ENCODE results near the gene USP24. TPM values are rescaled to one million over a fixed set of nuclear protein-coding genes. Genes with fewer than 3 reads are reported as not detected.

Gene USP24
- total RNA-seq, 1 donor from 2014 or later, result 45.9 TPM

- H3K9ac ChIP-seq (ENCODE audit: low read depth in 1 of 3, low read length in 3 of 3), result no peak overlapping the region
- H3K4me1 ChIP-seq (ENCODE audit: control insufficient read depth in 3 of 3, insufficient read depth in 3 of 3, low read length in 3 of 3), result no peaks in the 10 kb centered on the region
- no peak overlapping the region for H3K4me3 ChIP-seq (ENCODE audit: low read length in 3 of 3)
- peaks cover 54 to 73% (median 68%) of the 10 kb centered on the region in 3 donors for H3K36me3 ChIP-seq (ENCODE audit: control insufficient read depth in 3 of 3, insufficient read depth in 3 of 3, low read length in 3 of 3)
- no peak overlapping the region for H3K27ac ChIP-seq (ENCODE audit: low read depth, low read length)
- no peaks in the 10 kb centered on the region for H3K9me3 ChIP-seq (ENCODE audit: control insufficient read depth in 3 of 3, low read length in 3 of 3)
- no peaks in the 10 kb centered on the region for H3K27me3 ChIP-seq (ENCODE audit: control insufficient read depth in 3 of 3, insufficient read depth in 3 of 3, low read length in 3 of 3)
Measured at GRCh38 chr1:55138823-55139222, 76.3 kb downstream of the USP24 start.

DNA sequence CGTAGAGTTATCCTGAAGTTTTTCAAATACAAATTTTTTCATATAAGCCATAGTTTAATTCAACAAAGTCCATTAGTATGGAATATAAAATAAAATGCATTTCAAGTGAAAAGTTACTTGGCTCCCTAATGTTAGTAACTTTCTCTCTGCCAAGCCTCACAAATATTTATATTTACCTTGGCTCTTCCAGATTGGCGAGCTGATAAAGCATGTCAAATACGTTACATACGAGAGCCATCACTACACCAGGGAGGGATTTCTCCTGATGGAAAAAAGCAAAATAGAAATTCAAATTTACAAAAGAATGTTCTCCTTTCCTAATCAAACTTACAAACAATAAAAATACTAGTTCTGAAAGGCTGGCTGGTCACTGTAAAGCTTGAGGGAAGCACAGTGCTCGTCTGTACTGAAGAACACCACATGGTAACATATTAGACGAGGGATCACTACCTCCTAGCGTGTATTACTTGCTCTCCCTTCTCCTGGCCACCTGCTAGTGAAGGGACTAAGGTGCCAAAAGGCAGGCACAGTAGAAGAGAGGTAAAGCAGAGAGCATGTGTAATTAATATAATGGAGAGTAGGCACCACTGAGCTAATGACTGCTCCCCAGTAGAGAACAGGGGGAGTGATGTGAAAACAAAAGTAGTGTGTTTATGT is 80.9 kb downstream of the USP24 start:
- no peaks in the 10 kb centered on the region for H3K9me3 ChIP-seq (ENCODE audit: control insufficient read depth in 3 of 3, low read length in 3 of 3)
- no peaks in the 10 kb centered on the region for H3K27me3 ChIP-seq (ENCODE audit: control insufficient read depth in 3 of 3, insufficient read depth in 3 of 3, low read length in 3 of 3)
- H3K9ac ChIP-seq (ENCODE audit: low read depth in 1 of 3, low read length in 3 of 3), result no peak overlapping the region
- no peak overlapping the region for H3K4me3 ChIP-seq (ENCODE audit: low read length in 3 of 3)
- H3K36me3 ChIP-seq (ENCODE audit: control insufficient read depth in 3 of 3, insufficient read depth in 3 of 3, low read length in 3 of 3), result peaks cover 64 to 89% (median 86%) of the 10 kb centered on the region in 3 donors
- H3K27ac ChIP-seq (ENCODE audit: low read depth, low read length), result no peak overlapping the region
- no peaks in the 10 kb centered on the region for H3K4me1 ChIP-seq (ENCODE audit: control insufficient read depth in 3 of 3, insufficient read depth in 3 of 3, low read length in 3 of 3)

- no peaks in the 10 kb centered on the region for H3K4me1 ChIP-seq (ENCODE audit: control insufficient read depth in 3 of 3, insufficient read depth in 3 of 3, low read length in 3 of 3)
- no peaks in the 10 kb centered on the region for H3K9me3 ChIP-seq (ENCODE audit: control insufficient read depth in 3 of 3, low read length in 3 of 3)
- H3K4me3 ChIP-seq (ENCODE audit: low read length in 3 of 3), result no peak overlapping the region
- no peaks in the 10 kb centered on the region for H3K27me3 ChIP-seq (ENCODE audit: control insufficient read depth in 3 of 3, insufficient read depth in 3 of 3, low read length in 3 of 3)
- H3K9ac ChIP-seq (ENCODE audit: low read depth in 1 of 3, low read length in 3 of 3), result no peak overlapping the region
- H3K27ac ChIP-seq (ENCODE audit: low read depth, low read length), result no peak overlapping the region
- peaks cover 64 to 80% (median 80%) of the 10 kb centered on the region in 3 donors for H3K36me3 ChIP-seq (ENCODE audit: control insufficient read depth in 3 of 3, insufficient read depth in 3 of 3, low read length in 3 of 3)
Measured at GRCh38 chr1:55131801-55132200, 83.4 kb downstream of the USP24 start.

- Histone ChIP-seq H3K9me3 (ENCODE audit: control insufficient read depth in 3 of 3, low read length in 3 of 3) (no peaks in the 10 kb centered on the region), H3K27me3 (ENCODE audit: control insufficient read depth in 3 of 3, insufficient read depth in 3 of 3, low read length in 3 of 3) (no peaks in the 10 kb centered on the region), H3K4me3 (ENCODE audit: low read length in 3 of 3) (no peak overlapping the region), H3K4me1 (ENCODE audit: control insufficient read depth in 3 of 3, insufficient read depth in 3 of 3, low read length in 3 of 3) (no peaks in the 10 kb centered on the region), H3K27ac (ENCODE audit: low read depth, low read length) (no peak overlapping the region), H3K9ac (ENCODE audit: low read depth in 1 of 3, low read length in 3 of 3) (no peak overlapping the region), H3K36me3 (ENCODE audit: control insufficient read depth in 3 of 3, insufficient read depth in 3 of 3, low read length in 3 of 3) (peaks cover 62 to 80% (median 80%) of the 10 kb centered on the region in 3 donors)
Measured at GRCh38 chr1:55131218-55131617, 83.9 kb downstream of the USP24 start.

DNA sequence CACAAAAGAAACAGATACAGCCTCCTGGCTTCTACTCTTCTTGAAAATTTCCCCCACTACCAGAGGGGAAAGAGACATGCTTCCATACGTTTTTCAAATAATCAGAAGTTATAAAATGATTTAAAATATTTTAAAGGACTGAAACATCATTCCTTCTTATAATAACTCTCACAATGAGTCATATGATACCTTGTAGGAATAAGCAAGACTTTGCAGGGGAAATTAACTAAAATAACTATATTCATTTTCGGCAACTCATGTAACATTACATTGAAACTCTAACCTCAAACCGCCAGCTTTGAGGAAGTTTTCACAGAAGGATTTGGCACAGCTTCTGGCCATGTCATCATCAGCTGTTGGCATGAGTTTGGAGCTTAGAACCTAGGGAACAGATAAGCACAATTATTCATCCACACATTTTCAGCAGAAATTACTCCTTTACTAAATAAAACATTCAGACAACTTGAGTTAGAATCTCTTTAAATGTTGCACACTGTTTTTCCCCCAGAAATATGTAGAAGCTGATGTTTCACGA is 85.9 kb downstream of the USP24 start:
- Histone ChIP-seq H3K9ac (ENCODE audit: low read depth in 1 of 3, low read length in 3 of 3) (no peak overlapping the region), H3K27ac (ENCODE audit: low read depth, low read length) (no peak overlapping the region), H3K9me3 (ENCODE audit: control insufficient read depth in 3 of 3, low read length in 3 of 3) (no peaks in the 10 kb centered on the region), H3K4me1 (ENCODE audit: control insufficient read depth in 3 of 3, insufficient read depth in 3 of 3, low read length in 3 of 3) (no peaks in the 10 kb centered on the region), H3K36me3 (ENCODE audit: control insufficient read depth in 3 of 3, insufficient read depth in 3 of 3, low read length in 3 of 3) (peaks cover 65 to 86% (median 81%) of the 10 kb centered on the region in 3 donors), H3K27me3 (ENCODE audit: control insufficient read depth in 3 of 3, insufficient read depth in 3 of 3, low read length in 3 of 3) (no peaks in the 10 kb centered on the region), H3K4me3 (ENCODE audit: low read length in 3 of 3) (no peak overlapping the region)

DNA sequence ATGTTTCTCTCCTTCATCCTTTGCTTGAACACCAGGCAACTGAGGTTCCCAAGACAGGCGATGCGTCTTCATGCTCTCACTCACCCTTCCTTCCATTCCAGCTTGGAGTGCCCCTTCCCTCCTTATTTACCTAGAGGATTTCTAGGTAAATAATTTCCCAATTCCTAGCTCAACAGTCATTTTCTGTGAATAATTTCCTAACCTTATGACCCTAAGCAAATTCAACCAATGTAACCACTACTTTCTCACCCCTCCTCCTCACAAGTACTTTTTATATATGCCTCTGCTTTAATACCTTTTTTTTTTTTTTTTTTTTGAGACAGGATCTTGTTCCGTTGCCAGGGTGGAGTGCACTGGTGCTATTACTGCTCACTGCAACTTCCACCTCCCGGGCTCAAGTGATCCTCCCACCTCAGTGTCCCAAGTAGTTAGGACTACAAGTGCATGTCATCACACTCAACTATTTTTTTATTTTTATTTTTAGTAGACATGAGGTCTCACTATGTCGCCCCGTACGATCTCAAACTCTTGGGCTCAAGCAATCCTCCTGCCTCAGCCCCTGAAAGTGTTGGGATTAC is 86.7 kb downstream of the USP24 start:
- Histone ChIP-seq H3K36me3 (ENCODE audit: control insufficient read depth in 3 of 3, insufficient read depth in 3 of 3, low read length in 3 of 3) (peaks cover 65 to 87% (median 81%) of the 10 kb centered on the region in 3 donors), H3K27ac (ENCODE audit: low read depth, low read length) (no peak overlapping the region)

GRCh38 chr1:55127827-55128343 is 87.3 kb downstream of the USP24 start:
- Histone ChIP-seq H3K27me3 (ENCODE audit: control insufficient read depth in 3 of 3, insufficient read depth in 3 of 3, low read length in 3 of 3) (no peaks in the 10 kb centered on the region), H3K4me1 (ENCODE audit: control insufficient read depth in 3 of 3, insufficient read depth in 3 of 3, low read length in 3 of 3) (no peaks in the 10 kb centered on the region), H3K4me3 (ENCODE audit: low read length in 3 of 3) (no peak overlapping the region), H3K9ac (ENCODE audit: low read depth in 1 of 3, low read length in 3 of 3) (no peak overlapping the region), H3K9me3 (ENCODE audit: control insufficient read depth in 3 of 3, low read length in 3 of 3) (no peaks in the 10 kb centered on the region), H3K27ac (ENCODE audit: low read depth, low read length) (no peak overlapping the region), H3K36me3 (ENCODE audit: control insufficient read depth in 3 of 3, insufficient read depth in 3 of 3, low read length in 3 of 3) (peaks cover 65 to 90% (median 82%) of the 10 kb centered on the region in 3 donors)

More for the DNA sequence above, 86.7 kb downstream of the USP24 start:
- no peaks in the 10 kb centered on the region for H3K27me3 ChIP-seq (ENCODE audit: control insufficient read depth in 3 of 3, insufficient read depth in 3 of 3, low read length in 3 of 3)
- no peaks in the 10 kb centered on the region for H3K9me3 ChIP-seq (ENCODE audit: control insufficient read depth in 3 of 3, low read length in 3 of 3)
- H3K4me3 ChIP-seq (ENCODE audit: low read length in 3 of 3), result no peak overlapping the region
- H3K9ac ChIP-seq (ENCODE audit: low read depth in 1 of 3, low read length in 3 of 3), result no peak overlapping the region
- no peaks in the 10 kb centered on the region for H3K4me1 ChIP-seq (ENCODE audit: control insufficient read depth in 3 of 3, insufficient read depth in 3 of 3, low read length in 3 of 3)

DNA sequence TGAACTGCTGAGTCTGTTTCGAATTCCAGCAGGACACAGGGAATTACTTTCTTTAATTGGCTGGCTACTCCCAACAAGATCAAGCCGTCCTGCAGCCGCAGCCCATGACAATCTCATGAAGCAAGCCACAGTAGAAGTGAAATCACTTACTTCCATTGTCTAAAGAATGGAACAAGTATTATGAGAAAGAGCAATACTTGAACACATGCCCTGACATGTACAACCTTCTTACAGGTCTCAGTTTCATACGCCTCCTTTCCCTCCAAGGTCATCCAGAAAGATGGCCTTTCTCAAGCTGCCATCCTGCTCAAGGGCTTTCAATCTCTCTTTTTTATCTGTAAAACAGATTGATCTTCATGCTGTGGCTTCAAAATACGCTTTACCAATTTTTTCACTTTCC is 90.7 kb downstream of the USP24 start:
- Histone ChIP-seq H3K9me3 (ENCODE audit: control insufficient read depth in 3 of 3, low read length in 3 of 3) (no peaks in the 10 kb centered on the region), H3K27me3 (ENCODE audit: control insufficient read depth in 3 of 3, insufficient read depth in 3 of 3, low read length in 3 of 3) (no peaks in the 10 kb centered on the region), H3K36me3 (ENCODE audit: control insufficient read depth in 3 of 3, insufficient read depth in 3 of 3, low read length in 3 of 3) (peaks cover 58 to 90% (median 86%) of the 10 kb centered on the region in 3 donors), H3K4me3 (ENCODE audit: low read length in 3 of 3) (no peak overlapping the region), H3K27ac (ENCODE audit: low read depth, low read length) (no peak overlapping the region), H3K4me1 (ENCODE audit: control insufficient read depth in 3 of 3, insufficient read depth in 3 of 3, low read length in 3 of 3) (no peaks in the 10 kb centered on the region), H3K9ac (ENCODE audit: low read depth in 1 of 3, low read length in 3 of 3) (no peak overlapping the region)

DNA sequence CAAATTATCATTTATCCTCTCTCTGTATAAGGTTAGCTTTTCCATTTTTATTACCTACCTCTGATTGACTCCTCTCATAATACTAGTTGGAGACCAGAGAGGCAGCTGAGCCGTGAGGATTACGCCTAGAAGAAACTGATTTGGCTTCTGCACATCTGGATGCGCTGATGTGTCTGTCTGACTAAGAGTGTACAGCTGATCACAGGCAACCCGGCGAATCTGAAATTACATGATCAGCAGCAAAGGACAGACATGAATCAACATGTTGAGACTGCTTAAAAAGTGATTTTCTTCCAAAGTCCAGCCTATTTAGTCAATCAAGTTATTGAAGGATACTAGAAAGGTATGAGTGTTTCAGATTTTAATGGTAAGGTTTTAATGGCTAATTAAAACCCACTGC is 94.6 kb downstream of the USP24 start:
- no peak overlapping the region for H3K27ac ChIP-seq (ENCODE audit: low read depth, low read length)
- H3K4me1 ChIP-seq (ENCODE audit: control insufficient read depth in 3 of 3, insufficient read depth in 3 of 3, low read length in 3 of 3), result no peaks in the 10 kb centered on the region
- no peak overlapping the region for H3K4me3 ChIP-seq (ENCODE audit: low read length in 3 of 3)
- H3K27me3 ChIP-seq (ENCODE audit: control insufficient read depth in 3 of 3, insufficient read depth in 3 of 3, low read length in 3 of 3), result no peaks in the 10 kb centered on the region
- no peak overlapping the region for H3K9ac ChIP-seq (ENCODE audit: low read depth in 1 of 3, low read length in 3 of 3)
- no peaks in the 10 kb centered on the region for H3K9me3 ChIP-seq (ENCODE audit: control insufficient read depth in 3 of 3, low read length in 3 of 3)
- peaks cover 38 to 78% (median 76%) of the 10 kb centered on the region in 3 donors for H3K36me3 ChIP-seq (ENCODE audit: control insufficient read depth in 3 of 3, insufficient read depth in 3 of 3, low read length in 3 of 3)

DNA sequence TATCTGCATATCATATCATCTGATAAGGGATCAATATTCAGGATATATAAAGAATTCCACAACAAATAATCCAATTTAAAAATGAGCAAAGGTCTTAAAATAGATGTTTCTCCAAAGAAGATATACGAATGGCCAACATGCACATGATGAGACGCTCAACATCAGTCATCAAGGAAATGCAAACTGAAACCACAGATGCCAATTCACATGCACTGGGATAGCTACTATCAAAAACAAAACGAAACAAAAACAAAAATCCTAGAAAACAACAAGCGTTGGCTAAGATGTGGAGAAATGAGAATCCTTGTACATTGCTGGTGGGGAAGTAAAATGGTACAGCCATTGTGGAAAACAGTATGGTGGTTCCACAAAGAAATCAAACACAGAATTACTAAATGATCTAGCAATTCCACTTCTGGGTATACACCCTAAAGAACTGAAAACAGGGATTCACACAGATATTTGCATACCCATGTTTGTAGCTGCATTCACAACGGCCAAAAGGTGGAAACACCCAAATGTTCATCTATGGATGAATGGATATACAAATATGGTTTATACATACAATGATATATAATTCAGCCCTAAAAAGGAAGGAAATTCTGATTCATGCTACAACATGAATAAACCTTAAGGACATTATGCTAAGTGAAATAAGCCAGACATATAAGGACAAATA is 96.4 kb downstream of the USP24 start:
- Histone ChIP-seq H3K27ac (ENCODE audit: low read depth, low read length) (no peak overlapping the region), H3K4me1 (ENCODE audit: control insufficient read depth in 3 of 3, insufficient read depth in 3 of 3, low read length in 3 of 3) (no peaks in the 10 kb centered on the region), H3K4me3 (ENCODE audit: low read length in 3 of 3) (no peak overlapping the region), H3K9me3 (ENCODE audit: control insufficient read depth in 3 of 3, low read length in 3 of 3) (no peaks in the 10 kb centered on the region), H3K36me3 (ENCODE audit: control insufficient read depth in 3 of 3, insufficient read depth in 3 of 3, low read length in 3 of 3) (peaks cover 27 to 64% (median 64%) of the 10 kb centered on the region in 3 donors), H3K27me3 (ENCODE audit: control insufficient read depth in 3 of 3, insufficient read depth in 3 of 3, low read length in 3 of 3) (no peaks in the 10 kb centered on the region), H3K9ac (ENCODE audit: low read depth in 1 of 3, low read length in 3 of 3) (no peak overlapping the region)

Data from skeletal muscle tissue (tissue), 4 donors.